T47D (cell line): ENCODE measurements around the gene SSH2.
"Not testable (repeated sequence)": the region's sequence is repeated elsewhere in the genome, so short reads cannot be mapped to it uniquely, and the experiment has no call there.

Experiments used
- DNase-seq, 2 experiments: peaks; one replicate each; pipeline versions ENCODE4 v3.0.0 to v3.0.0-alpha.2; 2011 to 2012; ENCODE audit warnings: low read depth in 1 of 2, low spot score in 1 of 2
- JUND ChIP-seq: IDR thresholded peaks from 2 replicates; pipeline ENCODE4 v1.6.1; 2012; ENCODE audit warnings: low read depth
- in situ Hi-C: cut with HindIII; loops from 2 replicates; pipeline ENCODE4 v1.10.0; 2016; ENCODE audit warnings: low sequenced_read_pairs, low pct_unique_long_range_greater_than_20kb

The SSH2 gene

DNA sequence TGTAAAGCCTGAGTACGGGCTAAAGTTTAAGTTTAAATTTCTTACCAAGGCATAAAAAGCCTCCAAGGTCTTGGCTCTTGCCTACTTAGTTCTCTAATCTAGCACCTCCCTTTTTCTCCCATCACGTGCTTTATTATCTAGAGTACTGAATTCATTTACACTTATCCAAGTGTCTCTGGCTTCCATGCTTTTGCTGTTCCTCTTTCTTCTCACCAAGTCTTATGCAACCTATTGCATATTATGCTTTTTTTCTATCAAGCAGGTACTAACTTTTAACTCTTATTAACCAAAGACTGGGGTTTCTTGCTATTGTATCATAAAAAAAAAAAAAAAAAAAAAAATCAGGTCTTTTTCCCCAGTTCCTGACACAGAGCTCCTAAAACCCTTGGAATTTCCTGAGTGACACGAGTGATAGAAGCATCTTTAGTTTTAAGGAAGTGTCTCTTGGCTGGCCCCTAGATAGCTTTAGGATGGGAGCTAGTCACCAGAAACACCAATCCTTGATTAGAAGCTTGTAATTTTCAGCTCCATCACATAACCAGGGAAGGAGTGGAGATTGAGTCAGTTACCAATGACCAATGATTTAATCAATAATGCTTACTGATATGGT lies 44.9 kb downstream of the SSH2 start:
- in situ Hi-C loops, result no loop called here
- TF ChIP-seq JUND, result no peak
- no peak for DNase-seq

- in situ Hi-C loops, result no loop called here
- no peak for TF ChIP-seq JUND
- no peak for DNase-seq
These were observed 46.5 kb downstream of the SSH2 start for GRCh38 chr17:29883497-29883896.

DNA sequence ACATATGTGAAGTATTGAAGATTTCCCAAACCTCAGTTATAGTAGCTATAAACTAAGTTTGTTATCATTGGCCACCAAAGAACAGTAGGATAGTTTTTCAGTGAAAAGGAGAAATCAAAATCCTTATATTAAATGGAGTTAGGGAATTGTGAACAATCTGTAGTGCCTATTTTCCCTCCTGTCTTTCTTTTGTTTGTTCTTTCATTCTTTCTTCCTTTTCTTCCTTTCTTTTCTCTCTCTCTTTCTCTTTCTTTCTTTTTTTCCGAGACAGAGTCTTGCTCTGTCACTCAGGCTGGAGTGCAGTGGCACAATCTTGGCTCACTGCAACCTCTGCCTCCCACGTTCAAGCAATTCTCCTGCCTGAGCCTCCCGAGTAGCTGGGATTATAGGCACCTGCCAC lies 48.8 kb downstream of the SSH2 start:
- no peak for DNase-seq
- no peak for TF ChIP-seq JUND
- in situ Hi-C loops, result no loop called here

GRCh38 chr17:29880031-29880430 lies 50.0 kb downstream of the SSH2 start:
- no peak for DNase-seq
- in situ Hi-C loops, result no loop called here
- no peak for TF ChIP-seq JUND

GRCh38 chr17:29874931-29875596 lies 55.0 kb downstream of the SSH2 start:
- in situ Hi-C loops, result no loop called here
- DNase-seq, result no peak
- no peak for TF ChIP-seq JUND

GRCh38 chr17:29874358-29874757 lies 55.7 kb downstream of the SSH2 start:
- in situ Hi-C loops, result not testable (repeated sequence)

DNA sequence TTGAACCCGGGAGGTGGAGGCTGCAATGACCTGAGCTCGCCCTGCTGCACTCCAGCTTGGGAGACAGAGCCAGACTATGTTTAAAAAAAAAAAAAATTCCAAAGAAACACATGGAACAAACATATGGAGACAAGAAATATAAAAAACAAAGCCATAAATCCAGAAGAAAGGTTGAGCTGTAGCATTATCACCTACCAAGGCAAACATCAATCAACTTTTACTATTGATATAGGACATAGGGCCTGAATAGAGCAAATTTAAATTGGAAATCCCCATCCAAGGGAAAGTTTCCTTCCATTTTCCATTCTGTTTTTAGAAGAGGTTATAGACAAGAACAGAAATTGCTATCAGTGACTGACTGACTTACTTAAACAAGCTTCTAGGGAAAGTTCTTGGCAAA lies 56.6 kb downstream of the SSH2 start:
- in situ Hi-C loops, result no loop called here
- TF ChIP-seq JUND, result no peak
- DNase-seq, result no peak

More at GRCh38 chr17:29874358-29874757, 55.7 kb downstream of the SSH2 start:
- DNase-seq, result not testable (repeated sequence)

GRCh38 chr17:29870836-29871465 lies 59.1 kb downstream of the SSH2 start:
- no peak for DNase-seq
- TF ChIP-seq JUND, result no peak
- in situ Hi-C loops, result no loop called here

DNA sequence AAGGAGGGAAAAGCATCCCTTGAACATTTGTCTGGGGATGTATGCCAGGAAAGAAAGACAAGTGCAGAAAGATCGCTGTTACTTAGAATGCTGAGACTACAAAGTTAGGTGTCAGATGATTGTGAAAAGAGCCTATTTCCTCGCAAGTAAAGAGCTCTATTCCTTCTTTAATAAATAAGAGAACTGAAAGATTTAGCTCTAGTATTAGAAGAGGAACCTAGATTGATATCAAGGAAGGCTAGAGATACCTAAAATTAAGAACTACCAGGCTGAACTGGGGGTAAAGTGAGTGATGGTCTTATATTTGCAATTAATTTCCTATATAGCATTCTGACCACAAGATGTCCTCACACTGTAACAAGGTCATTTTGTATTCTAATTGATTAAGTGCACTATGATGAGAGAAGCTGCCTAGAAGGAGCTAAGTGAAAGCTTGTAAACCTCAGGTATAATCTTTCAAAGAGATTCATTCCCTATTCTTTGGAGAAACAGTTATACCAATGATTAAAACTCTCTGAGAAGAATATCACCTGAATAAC lies 62.3 kb downstream of the SSH2 start:
- in situ Hi-C loops, result no loop called here
- no peak for TF ChIP-seq JUND
- peak in 1 of 2 experiments; percentile 10 for DNase-seq

DNA sequence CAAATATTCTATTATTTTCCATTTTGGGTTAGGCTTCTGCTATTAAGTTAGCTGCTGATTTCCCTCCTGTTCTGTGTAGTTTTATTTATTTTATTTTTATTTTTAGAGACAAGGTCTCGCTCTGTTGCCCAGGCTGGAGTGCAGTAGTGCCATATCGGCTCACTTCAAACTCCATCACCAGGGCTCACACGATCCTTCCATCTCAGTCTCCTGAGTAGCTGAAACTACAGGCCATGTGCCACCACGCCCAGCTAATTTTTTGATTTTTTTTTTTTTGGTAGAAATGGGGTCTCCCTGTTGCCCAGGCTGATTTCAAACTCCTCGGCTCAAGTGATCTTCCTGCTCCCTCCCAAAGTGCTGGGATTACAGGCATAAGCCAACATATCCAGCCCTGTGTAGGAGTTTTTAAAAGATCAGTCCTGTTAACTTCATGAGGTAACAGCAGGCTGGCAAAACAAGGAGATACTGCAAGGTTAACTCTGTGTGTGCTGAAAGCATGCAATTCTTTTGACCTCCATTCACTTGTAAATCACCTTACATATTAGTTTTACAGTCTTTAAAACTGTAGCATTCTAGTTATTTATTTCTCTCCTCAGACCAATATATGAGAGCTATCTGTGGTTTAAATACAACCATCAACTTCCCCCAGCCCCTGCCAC lies 63.2 kb downstream of the SSH2 start:
- in situ Hi-C loops, result no loop called here
- TF ChIP-seq JUND, result no peak
- DNase-seq, result no peak

DNA sequence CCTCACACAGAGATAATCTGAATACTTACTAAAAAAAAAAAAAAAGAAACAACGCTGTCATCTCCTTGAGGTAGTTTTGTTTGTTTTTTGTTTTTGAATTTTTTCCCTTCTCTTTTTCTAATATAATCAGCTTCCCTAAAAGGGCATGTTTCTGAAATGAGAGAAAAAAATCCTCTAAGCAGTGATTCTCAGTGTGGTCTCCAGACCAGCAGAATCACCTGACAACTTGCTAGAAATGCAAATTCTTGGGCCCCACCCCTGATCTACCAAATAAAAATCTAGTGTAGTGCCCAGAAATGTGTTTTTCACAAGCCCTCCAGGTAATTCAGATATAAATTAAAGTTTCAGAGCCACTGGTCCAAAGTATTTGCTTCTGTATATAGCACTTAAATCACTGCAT lies 65.4 kb downstream of the SSH2 start:
- no peak for TF ChIP-seq JUND
- no peak for DNase-seq
- in situ Hi-C loops, result no loop called here

DNA sequence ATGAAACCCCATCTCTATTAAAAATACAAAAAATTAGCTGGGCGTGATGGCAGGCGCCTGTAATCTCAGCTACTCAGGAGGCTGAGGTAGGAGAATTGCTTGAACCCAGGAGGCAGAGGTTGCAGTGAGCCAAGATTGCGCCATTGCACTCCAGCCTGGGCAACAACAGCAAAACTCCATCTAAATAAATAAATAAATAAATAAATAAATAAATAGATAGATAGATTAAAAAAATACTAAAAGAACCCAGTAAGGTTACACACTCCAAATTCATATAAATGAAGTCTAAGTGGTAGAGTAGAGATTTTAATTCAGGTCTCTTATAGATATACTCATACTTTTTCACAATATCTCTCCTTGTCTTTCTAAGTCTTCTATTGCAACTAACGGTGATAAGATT lies 65.9 kb downstream of the SSH2 start:
- DNase-seq, in situ Hi-C loops: not testable (repeated sequence)

GRCh38 chr17:29862951-29863350 lies 67.1 kb downstream of the SSH2 start:
- in situ Hi-C loops, result no loop called here
- TF ChIP-seq JUND, result no peak
- no peak for DNase-seq
